Epithelial cell of proximal tubule (primary cell): ENCODE results near the gene ADARB2. TPM values are rescaled to one million over a fixed set of nuclear protein-coding genes. Genes with fewer than 3 reads are reported as not detected.

Experiments used
- DNase-seq: peaks from one replicate; pipeline ENCODE4 v3.0.0-alpha.2; 2011; ENCODE audit warnings: low read depth
- H3K4me3 ChIP-seq: 2 replicates; pipeline ENCODE4 v1.5.1; 2011; ENCODE audit warnings: low read depth, mild to moderate bottlenecking, low read length
- total RNA-seq: library from RNA; depleted of rRNA; stranded (reverse); fragments of >200 nt; gene quantifications from 2 replicates; pipeline ENCODE4 v1.2.3, GENCODE V29; 2015
- TF ChIP-seq, protein P1 (sequence below): conservative IDR thresholded peaks from 2 replicates; pipeline ENCODE4 v1.5.1; 2012; ENCODE audit warnings: low read depth, mild to moderate bottlenecking, low read length

ADARB2 gene
- total RNA-seq, 1 donor from 2014 or later: 0.63 TPM

DNA sequence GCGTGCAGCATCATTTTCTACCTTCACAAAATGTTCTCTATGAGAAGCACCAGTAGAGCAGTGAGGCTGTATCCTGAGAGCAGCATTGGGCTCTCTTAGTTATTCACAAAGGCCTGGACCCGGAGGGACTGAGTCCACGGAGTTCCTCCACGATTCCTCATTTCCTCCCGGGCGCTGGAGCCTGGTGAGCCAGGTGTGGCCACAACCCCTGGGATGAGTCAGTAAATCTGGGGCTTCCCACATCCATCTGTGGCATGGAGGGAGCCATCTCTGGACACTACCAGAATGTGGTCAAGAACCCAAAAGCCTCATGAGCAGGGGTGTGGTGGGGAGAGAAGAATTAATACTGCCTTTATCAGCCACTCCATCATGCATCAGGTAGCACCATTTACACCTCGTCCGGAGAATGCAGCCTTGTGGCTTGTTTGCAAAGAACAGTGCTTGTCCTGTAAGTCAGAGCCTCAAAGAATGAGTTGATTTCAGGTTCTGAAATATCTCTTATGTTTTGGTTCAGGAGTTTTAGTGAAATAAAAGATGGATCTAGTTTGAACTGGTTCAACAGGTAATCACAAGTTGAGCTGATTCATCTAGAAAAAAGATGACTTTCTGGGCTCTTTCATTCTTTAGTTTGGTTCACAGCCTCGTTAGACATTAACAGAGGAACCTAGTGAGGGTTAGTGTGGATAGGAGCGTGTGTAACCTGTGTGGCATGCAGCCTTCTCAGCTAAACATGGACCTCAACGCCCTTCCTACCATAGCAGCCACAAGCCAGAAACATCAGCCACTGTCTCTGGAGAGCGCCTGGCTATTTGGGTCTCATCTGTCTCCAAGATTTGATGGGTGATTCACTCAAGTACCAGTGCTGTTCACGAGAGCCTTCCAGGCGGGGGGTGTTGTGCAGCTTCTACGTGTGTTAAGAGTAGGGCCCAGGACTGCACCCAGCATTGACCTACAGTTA lies 586.0 kb downstream of the ADARB2 start:
- H3K4me3 ChIP-seq: no peak overlapping the region
- DNase-seq: peak; percentile 96
- TF ChIP-seq, protein P1, sequence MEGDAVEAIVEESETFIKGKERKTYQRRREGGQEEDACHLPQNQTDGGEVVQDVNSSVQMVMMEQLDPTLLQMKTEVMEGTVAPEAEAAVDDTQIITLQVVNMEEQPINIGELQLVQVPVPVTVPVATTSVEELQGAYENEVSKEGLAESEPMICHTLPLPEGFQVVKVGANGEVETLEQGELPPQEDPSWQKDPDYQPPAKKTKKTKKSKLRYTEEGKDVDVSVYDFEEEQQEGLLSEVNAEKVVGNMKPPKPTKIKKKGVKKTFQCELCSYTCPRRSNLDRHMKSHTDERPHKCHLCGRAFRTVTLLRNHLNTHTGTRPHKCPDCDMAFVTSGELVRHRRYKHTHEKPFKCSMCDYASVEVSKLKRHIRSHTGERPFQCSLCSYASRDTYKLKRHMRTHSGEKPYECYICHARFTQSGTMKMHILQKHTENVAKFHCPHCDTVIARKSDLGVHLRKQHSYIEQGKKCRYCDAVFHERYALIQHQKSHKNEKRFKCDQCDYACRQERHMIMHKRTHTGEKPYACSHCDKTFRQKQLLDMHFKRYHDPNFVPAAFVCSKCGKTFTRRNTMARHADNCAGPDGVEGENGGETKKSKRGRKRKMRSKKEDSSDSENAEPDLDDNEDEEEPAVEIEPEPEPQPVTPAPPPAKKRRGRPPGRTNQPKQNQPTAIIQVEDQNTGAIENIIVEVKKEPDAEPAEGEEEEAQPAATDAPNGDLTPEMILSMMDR: no peak

DNA sequence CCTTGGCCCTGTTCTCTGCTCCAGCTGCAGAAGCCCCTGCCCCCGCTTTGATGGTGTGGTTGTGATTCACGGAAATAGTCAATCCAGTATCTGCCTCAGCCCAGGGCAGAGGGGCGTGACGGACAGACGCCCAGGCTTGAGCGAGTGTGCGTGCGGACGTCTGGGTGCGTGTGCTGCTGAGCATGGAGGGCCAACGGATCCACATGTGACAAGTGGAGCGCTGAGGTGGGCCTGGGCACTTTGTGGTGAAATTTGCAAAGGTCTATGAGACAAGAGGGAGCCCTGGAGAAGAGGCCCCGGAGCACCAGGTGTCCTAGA lies 586.7 kb downstream of the ADARB2 start:
- TF ChIP-seq, protein P1: no peak
- no peak overlapping the region for H3K4me3 ChIP-seq
- no peak for DNase-seq

DNA sequence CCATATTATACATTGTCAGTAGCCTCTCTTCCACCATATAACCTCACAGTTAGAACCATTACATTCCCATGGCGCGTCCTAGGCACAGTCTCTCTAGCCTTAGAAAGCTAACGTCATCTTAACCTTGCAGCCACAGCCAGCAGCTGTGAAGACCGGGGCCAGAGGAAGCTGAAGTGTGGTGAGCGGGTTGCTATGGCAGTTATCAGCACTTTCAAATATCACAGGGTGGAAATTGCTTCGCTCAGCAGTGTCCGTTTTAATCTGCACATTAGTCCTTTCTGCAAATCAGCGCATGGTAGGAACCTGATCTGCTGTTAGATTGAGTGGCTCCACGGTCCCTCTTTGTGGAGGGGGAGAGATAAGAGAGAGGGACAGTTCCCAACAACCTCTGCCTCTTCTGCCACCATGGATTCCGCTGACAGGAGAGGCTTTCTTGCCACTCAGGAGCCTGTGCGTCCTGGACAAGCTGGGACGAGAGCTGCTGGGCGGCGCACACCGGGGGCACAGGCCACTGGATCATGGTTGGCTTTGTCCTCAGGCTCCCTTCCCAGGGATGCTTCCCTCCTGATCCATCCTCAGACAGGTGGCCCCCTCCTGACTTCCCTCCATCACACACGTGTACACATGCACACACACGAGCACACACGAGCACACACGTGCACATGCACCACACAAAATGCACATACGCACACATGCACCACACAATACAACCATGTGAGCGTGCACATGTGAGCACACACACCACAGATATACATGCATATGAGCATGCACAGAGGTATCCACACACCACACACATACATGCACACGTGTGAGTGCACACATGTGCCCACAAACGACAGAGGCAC lies 587.3 kb downstream of the ADARB2 start:
- TF ChIP-seq, protein P1: no peak
- no peak overlapping the region for H3K4me3 ChIP-seq
- DNase-seq: no peak

DNA sequence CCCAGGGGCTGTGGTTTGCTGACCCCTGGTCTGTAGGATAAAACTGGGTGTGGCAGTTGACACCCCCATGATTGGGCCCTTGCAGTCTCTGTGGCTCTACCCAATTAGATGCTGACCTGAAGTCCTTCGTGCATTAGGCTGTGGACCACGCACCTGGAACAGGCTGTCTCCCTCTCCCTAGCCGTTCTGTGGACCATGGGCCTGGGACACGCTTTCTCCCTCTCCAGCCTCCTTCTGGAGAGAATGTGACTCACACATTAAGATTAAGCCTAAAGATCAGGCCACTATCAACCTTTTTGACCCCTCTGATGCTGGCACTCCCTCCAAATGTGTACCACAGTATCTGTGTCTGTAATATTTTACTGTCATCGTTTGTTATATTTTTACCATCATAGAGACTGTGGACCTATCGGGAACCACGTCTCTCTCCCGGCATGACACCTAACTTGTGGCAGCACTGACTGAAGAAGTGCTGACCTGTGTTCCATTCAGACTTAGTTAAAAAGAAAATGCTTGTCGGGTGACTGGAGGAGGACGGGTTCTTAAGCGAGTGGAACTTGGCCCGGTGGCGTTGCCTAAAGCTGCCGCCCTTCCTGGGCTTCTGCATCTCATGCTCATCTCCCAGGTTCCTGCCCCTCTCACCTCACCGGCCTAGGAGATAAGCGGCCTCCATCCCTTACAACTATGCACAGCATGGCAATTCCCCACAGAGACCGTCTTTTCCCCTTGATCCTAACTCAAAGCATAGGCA lies 588.3 kb downstream of the ADARB2 start:
- TF ChIP-seq, protein P1: no peak
- H3K4me3 ChIP-seq: no peak overlapping the region
- no peak for DNase-seq

DNA sequence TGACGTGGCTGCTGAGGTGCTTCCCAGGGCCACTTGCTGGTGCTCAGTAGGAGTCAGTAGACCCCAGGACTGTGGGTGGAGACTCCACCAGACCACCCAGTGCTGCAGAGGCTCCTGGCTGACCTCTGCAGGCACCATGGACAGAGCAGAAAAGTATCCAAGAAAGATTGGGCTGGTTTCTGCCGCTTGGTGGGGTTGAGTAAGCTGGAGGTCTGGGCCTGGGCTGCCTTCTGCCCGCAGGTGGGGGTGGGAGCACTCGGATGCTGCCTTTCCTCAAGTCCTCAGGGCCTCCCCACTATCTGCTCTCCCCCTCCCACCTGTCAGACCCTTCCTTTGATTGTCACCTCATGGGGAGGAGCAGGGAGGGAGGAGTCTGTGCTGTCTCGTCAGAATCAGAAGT lies 589.5 kb downstream of the ADARB2 start:
- TF ChIP-seq, protein P1: no peak
- DNase-seq: no peak
- H3K4me3 ChIP-seq: no peak overlapping the region

DNA sequence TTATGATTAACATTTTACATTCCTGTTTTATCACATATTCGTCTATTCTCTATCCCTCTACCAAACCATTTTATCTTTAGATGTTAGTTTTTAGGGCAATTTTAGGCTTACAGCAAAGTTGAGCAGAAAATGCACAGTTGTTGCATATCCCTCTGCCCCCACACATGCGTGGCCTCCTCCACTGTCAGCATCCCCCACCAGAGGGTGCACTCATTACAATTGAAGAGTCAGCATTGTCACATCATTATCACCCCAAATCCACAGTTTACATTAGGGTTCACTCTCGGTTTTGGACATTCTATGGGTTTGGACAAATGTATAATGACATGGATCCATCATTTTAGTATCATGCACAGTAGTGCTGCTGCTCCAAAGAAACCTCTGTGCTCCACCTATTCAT lies 594.7 kb downstream of the ADARB2 start:
- DNase-seq: no peak
- H3K4me3 ChIP-seq: no peak overlapping the region
- TF ChIP-seq, protein P1: peak; percentile 68
